ENCODE results near the gene RPL22. TPM values are rescaled to one million over a fixed set of nuclear protein-coding genes. Genes with fewer than 3 reads are reported as not detected.

RPL22 gene
- total RNA-seq, 1 donor from 2014 or later: 193 TPM

DNA sequence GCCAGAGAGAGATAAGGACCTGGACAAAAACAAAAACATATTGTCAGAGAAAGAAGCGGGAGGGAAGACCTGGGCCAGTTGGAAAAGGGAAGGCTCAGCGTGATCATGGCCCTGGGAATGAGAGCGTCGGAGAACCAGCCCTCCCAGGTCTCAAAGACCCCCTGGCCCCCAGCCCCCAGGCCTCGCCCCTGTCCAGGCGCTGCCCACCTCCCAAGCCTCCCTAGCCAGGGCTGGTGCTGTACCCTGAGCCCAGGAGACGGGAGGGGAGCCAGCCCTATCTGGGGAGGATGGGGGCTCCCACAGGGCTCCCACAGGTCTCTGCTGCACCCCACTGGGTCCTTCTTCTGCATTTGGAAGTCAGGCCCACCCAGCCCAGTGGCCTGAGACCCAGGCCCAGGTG lies 34.4 kb downstream of the RPL22 start:
- Histone ChIP-seq H3K36me3 (ENCODE audit: control insufficient read depth, insufficient read depth, low read length) (no peaks in the 10 kb centered on the region), H3K27me3 (ENCODE audit: control insufficient read depth, insufficient read depth, low read length) (peaks cover 61% of the 10 kb centered on the region), H3K4me3 (ENCODE audit: low read depth, low read length) (no peak overlapping the region)
- no peak for DNase-seq (ENCODE audit: low read depth)
- TF ChIP-seq, protein P1, sequence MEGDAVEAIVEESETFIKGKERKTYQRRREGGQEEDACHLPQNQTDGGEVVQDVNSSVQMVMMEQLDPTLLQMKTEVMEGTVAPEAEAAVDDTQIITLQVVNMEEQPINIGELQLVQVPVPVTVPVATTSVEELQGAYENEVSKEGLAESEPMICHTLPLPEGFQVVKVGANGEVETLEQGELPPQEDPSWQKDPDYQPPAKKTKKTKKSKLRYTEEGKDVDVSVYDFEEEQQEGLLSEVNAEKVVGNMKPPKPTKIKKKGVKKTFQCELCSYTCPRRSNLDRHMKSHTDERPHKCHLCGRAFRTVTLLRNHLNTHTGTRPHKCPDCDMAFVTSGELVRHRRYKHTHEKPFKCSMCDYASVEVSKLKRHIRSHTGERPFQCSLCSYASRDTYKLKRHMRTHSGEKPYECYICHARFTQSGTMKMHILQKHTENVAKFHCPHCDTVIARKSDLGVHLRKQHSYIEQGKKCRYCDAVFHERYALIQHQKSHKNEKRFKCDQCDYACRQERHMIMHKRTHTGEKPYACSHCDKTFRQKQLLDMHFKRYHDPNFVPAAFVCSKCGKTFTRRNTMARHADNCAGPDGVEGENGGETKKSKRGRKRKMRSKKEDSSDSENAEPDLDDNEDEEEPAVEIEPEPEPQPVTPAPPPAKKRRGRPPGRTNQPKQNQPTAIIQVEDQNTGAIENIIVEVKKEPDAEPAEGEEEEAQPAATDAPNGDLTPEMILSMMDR (IDR thresholded peaks at IDR 0.05; ENCODE audit: insufficient read depth, low read length, poor library complexity, severe bottlenecking): no peak

DNA sequence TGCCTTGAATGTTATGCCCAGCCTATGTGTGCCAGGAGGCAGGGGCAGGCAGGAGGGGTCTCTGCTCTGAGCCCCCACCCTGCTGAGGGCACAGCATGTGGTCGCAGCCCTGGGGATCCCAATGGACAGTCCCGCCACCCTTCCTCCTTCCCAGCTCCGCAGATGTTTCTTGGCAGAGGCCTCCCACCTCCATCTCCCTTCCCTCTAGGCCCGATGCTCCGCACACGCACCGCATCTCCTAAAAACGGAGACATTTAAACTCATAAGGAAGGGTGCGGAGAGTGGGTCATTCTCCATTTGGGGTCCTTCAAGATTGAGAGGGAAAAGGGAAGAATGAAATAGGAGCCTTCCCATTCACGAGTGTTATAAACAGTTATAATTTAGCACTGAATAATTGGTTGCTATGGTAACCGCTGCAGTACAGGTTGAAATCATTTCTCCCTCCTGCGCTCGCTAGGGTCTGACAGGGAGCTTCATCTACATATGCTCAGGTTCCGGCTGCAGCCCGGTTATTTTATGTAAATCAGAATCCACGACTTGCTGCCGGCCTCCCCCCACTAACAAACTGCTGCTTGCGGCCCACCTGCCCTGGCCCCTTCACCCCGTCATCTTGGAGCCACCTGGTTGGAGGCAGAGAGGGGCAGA lies 35.3 kb downstream of the RPL22 start:
- no peak for DNase-seq (ENCODE audit: low read depth)
- H3K27me3 ChIP-seq (ENCODE audit: control insufficient read depth, insufficient read depth, low read length): peaks cover 53% of the 10 kb centered on the region
- no peaks in the 10 kb centered on the region for H3K36me3 ChIP-seq (ENCODE audit: control insufficient read depth, insufficient read depth, low read length)
- no peak overlapping the region for H3K4me3 ChIP-seq (ENCODE audit: low read depth, low read length)
- TF ChIP-seq, protein P1 (IDR thresholded peaks at IDR 0.05; ENCODE audit: insufficient read depth, low read length, poor library complexity, severe bottlenecking): no peak

DNA sequence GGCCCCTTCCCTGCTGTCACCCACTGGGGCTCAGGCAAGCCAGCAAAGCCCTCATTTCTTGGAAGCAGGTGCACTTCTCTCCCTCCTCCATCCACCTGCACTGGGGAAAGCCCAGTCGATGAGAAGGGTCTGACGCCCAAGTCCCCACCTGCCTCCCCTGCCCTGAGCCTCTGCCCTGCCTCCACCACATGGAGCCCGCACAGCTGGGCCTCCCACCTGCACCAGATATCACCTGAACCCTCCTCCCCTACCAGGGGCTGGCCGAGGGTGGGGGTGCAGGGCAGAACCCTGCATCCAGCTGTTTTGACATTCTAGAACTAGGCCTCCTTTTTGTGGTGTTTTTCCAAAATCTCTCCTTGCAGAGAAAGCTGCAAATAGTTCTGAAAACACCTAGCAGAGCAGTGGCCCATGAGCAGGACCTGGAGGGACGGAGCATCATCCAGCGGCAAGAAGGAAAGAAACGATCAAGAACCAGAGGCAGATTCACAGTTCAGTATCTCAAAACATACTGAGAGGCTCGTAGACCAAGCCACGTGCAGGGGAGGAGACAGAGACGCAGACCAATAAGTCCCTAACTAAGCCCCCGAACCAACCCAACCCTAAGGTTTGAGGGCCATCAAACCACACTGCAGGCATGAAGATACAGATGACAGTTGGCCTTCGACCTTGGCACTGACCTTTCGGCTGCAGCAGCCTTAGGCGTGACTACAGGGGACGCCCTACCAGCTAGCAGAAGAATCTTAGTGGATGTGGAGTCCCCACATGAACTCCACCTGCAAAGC lies 36.0 kb downstream of the RPL22 start:
- H3K4me3 ChIP-seq (ENCODE audit: low read depth, low read length): no peak overlapping the region
- peaks cover 49% of the 10 kb centered on the region for H3K27me3 ChIP-seq (ENCODE audit: control insufficient read depth, insufficient read depth, low read length)
- no peaks in the 10 kb centered on the region for H3K36me3 ChIP-seq (ENCODE audit: control insufficient read depth, insufficient read depth, low read length)
- no peak for DNase-seq (ENCODE audit: low read depth)
- TF ChIP-seq, protein P1 (IDR thresholded peaks at IDR 0.05; ENCODE audit: insufficient read depth, low read length, poor library complexity, severe bottlenecking): no peak

DNA sequence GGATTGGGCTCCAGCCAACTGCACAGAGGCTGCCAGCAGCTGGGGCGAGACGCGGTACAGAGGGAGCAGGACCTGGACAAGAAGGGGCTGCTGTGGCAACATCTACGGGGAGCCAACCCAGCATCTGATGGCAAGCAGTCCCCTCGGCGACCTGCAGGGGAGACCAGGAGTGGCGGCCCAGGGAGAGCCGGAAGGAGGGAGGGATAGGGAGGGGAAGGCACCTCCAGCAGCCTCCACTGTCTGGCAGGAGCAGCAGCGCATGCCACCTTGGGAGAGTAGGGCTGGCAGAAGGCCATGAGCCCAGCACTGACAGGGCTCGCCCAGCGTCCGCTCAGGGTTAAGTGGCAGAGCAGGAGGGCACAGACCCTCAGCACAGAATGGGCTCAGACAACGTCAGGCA lies 36.6 kb downstream of the RPL22 start:
- Histone ChIP-seq H3K4me3 (ENCODE audit: low read depth, low read length) (no peak overlapping the region), H3K27me3 (ENCODE audit: control insufficient read depth, insufficient read depth, low read length) (peaks cover 44% of the 10 kb centered on the region), H3K36me3 (ENCODE audit: control insufficient read depth, insufficient read depth, low read length) (no peaks in the 10 kb centered on the region)
- DNase-seq (ENCODE audit: low read depth): no peak
- TF ChIP-seq, protein P1 (IDR thresholded peaks at IDR 0.05; ENCODE audit: insufficient read depth, low read length, poor library complexity, severe bottlenecking): no peak

DNA sequence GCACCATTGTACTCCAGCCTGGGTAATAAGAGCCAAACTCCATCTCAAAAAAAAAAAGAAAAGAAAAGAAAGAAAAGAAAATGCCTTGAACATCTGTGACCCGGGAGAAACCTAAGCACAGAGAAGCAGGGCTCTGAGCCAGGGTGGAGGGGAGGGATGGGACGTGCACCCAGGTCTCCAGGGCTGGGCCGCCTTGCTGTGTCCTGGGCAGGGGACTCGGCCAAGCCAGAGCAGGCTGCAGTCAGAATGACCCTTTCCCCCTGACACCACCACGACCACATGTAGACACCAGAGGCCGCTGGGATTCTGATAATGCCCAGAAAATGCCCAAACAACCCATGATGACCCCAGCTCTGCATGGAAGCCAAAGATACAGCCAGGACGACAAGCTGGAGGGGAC lies 37.1 kb downstream of the RPL22 start:
- no peak for DNase-seq (ENCODE audit: low read depth)
- TF ChIP-seq, protein P1 (IDR thresholded peaks at IDR 0.05; ENCODE audit: insufficient read depth, low read length, poor library complexity, severe bottlenecking): no peak
- no peak overlapping the region for H3K4me3 ChIP-seq (ENCODE audit: low read depth, low read length)
- peaks cover 40% of the 10 kb centered on the region for H3K27me3 ChIP-seq (ENCODE audit: control insufficient read depth, insufficient read depth, low read length)
- H3K36me3 ChIP-seq (ENCODE audit: control insufficient read depth, insufficient read depth, low read length): no peaks in the 10 kb centered on the region

Measured in kidney epithelial cell (primary cell).